HG02610 (cell line): Measurements from ENCODE around the gene CCNB3.

Experiments
- ATAC-seq: cut with Tn5 transposase; IDR thresholded peaks from one replicate; pipeline ENCODE4 v1.9.1; 2021; ENCODE audit warnings: mild to moderate bottlenecking, moderate library complexity; ENCODE audit not compliant: unreplicated experiment

Gene CCNB3

DNA sequence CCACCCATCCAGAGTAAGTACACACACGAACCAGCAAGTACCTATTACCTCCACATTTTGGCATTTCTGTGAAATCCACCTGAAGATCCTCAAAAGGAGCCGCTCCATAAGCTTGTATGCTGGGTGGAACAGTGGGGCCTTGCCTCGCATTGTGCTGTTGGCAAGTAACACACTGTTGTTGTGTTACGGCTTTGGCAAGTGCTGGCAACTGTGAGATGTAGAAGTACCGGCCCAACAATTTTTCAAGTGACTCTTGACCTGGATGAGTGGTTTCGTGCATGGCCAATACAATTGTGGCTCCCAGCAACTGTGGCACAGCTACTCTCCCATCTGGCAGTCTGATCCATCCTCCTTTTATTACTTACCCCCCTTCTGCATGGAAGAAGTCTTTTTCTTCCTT is 128.7 kb downstream of the CCNB3 start:
- ATAC-seq, result no peak

DNA sequence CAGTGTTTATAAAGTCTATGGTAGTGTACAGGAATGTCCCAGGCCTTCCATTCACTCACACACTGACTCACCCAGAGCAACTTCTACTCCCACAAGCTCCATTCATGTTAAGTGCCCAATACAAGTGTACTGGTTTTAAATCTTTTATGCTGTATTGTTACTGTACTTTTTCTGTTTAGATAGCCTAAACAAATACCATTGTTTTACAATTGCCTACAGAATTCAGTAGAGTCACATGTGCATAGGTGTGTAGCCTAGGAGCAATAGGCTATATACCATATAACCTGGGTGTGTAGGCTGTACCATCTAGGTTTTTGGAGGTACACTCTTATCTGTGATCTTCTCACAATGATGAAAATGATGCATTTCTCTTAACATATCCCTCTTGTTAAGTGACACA is 139.4 kb downstream of the CCNB3 start:
- no peak for ATAC-seq

- no peak for ATAC-seq
Observed at GRCh38 chrX:50372966-50373365, 168.4 kb downstream of the CCNB3 start.

DNA sequence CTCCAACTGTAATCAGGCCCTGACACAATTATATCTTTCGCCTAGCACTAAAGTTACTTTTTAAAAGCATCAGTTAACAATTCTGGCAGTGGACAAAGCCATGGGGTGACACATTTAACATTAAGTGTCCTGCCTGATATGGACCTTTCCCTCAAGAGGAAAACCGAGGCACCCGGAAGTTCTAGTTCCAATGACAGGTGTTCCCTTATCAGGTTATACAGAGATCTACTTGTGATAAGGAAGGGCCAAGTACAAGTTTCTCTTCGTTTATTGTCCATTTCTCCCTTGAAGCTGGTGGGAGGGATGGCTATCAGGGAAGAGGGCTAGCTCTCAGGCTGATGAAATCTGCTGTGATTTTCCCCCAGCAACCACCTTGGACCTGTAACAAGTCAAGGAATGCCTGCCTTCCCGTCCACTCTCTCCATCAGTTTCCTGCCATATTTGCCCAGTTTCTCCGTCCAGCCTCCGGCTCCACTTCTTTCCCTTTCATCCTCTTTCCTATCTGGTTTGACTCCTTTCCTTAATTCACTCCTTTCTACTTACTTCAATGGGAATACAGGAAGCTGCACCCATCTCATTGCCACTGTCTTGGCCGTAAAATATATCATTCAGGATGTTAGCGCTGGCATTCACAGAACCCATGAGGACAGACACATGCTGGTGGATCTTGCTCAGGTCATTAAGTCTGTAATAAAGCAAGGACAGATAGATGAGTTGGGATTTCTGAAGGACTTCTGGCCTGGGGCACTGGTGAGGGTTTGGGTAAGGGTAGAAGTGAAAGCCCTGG is 171.1 kb downstream of the CCNB3 start:
- no peak for ATAC-seq

GRCh38 chrX:50381729-50382415 is 177.3 kb downstream of the CCNB3 start:
- no peak for ATAC-seq

DNA sequence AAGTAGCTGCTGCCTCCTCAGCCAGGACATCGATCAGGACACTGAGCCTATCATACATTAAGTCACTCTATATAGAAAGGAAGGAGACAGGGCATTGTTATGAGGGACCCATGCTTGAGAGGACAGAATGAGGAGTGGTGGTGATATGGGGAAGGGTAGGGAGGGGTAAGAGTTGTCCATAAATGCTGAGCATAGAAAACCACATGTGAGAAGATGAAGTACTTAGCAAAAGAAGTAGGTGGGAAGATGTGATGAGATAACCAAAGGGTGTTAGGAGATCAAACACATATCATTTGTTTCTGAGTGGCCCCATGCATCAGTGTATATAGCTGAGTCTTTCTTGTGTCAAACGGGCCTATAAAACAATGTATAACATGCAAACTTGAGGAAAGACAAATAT is 182.0 kb downstream of the CCNB3 start:
- no peak for ATAC-seq

DNA sequence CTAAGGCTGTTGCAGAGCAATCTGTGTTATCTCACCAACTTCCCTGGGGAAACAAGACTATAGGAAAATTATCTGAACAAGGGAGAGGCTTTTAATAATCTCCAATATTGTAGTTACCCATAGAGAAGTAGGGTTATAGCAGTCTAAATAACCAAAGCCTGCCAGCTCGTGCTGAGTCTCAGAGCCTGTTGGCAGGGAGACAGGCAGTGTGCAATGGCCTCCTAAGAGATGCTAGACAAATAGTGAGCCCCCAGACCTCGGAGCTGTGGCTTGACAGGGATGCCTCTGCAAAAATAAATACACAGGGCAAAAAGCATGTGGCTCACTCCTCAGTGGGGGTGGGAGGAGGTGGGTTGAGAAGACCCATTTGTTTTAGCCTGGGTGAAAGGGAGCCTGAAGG is 189.3 kb downstream of the CCNB3 start:
- ATAC-seq, result no peak
